ENCODE results near the gene ADAM12.
"Not testable (repeated sequence)": the region's sequence is repeated elsewhere in the genome, so short reads cannot be mapped to it uniquely, and the experiment has no call there.

ADAM12 gene

DNA sequence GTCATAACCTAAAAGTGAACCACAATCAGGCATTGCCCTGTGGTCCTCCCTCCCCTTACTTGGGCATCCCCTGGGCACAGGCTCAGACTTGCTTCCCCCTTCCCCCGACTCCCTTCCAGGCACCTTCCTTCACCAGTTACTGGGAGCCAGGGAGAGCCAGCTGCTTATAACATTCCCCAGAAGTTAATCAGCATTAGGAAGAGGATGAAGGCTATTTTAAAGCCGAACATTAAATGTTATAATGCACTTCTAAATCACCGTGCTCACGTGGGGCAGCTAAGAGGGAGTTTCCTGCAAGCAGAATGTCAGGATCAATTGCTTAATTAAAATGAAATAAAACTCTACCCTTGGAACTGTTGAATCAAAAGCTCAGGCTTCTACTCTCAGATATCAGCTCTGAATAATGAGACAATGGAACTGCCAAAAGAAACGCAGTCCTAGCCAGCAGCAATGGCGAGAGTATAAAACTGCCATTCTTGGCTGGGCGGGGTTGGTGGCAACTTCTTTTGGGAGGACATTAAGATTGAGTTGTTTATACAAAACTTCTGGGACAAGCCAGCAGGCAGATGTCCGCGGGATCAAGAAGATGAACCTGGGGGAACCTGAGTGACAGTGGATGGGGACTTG, 322.4 kb downstream of the ADAM12 start:
- no peak for DNase-seq

DNA sequence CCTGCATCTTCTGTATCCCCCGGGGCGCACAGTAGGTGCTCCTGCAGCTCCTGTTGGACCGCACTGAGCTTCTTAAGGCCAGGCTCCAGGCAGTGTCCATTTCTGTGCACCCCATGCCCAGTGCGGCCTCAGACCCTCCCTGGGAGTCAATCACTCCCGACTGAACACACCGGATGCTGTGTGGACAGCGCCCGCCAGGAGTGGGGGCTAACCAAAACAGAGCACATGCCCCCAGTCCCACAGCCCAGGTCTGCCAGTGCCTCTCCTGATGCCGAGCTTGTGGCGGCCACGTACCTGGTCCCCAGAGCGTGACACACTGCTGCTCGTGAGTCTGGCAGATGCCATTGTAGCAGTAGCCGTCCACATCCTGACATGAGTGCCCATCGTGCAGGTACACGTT, 323.8 kb downstream of the ADAM12 start:
- no peak for DNase-seq

DNA sequence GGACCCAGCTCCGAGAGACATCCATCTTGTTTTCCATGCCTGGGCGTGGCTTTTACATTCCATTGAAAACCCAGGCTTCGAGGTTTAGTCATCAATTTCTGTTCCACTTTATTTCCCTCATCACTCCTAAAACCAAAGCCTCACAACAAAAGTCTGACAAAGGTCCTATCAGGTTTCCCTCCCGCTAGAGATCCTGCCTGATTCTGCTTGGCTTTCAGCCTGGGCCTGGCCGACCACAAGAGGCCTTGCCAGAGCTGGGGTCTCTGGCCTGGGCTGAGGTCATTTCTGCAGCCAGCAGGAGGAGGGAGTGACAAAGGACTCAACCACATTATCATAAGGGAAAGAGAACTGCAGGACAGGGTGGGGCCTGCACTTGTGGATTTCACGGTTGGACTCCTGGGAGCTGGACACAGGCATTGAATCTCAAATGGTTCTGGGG, 324.9 kb downstream of the ADAM12 start:
- DNase-seq = no peak

DNA sequence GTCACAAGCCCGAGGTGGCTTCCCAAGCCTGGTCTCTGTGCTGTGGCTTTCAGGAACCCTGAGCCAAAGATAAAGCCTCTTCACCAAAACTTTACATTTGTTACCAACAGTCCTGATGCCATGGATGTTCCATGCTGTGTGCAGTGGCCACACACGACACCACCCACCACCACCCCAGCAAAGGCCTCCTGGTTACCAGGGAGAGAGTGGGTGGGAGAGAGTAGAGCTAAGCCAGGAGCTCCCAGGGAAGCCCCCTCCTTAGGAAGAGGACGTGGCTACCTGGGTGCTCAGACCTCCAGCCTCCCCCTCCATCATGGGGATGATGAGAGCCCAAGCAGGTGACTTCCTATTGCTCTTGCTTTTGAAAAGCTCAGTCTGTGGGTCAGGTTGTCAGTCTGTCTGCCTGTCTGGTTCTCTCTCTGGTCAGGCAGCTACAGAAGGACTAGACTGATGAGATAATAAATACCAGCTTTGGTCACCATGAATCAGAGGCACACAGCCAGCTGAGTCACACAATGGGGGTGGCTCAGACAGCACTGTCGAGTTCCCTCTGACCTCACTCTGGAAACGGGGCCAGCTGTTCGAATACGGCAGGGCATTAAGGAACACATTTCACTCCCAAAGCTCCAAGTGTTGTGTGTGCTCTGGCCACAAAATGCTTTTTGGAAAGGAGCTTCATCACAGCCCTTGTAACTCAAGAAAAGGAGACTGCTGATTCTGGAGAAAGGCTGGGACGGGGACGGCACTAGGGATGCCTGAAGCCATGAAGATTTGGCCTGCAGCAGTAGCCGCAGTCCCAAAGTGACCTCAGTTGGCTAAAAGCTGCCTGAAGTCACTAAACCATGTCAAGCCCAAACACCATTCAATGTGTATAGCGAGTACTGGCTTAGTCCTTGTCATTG, 325.9 kb downstream of the ADAM12 start:
- DNase-seq = no peak

DNA sequence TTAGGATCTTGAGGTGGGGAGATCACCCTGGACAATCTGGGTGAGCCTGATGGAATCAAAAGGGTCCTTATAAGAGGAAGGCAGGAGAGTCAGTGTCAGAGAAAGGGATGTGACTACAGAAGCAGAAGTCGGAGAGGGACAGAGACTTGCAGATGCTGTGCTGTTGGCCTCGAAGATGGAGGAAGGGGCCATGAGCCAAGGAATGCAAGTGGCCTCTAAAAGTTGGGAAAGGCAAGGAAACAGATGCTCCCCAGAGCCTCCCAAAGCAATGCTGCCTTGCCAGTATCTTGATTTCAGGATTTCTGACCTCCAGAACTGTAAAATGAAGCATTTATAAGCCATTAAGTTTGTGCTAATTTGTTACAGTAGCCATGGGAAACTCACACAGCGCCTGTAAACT, 326.8 kb downstream of the ADAM12 start:
- DNase-seq = no peak

DNA sequence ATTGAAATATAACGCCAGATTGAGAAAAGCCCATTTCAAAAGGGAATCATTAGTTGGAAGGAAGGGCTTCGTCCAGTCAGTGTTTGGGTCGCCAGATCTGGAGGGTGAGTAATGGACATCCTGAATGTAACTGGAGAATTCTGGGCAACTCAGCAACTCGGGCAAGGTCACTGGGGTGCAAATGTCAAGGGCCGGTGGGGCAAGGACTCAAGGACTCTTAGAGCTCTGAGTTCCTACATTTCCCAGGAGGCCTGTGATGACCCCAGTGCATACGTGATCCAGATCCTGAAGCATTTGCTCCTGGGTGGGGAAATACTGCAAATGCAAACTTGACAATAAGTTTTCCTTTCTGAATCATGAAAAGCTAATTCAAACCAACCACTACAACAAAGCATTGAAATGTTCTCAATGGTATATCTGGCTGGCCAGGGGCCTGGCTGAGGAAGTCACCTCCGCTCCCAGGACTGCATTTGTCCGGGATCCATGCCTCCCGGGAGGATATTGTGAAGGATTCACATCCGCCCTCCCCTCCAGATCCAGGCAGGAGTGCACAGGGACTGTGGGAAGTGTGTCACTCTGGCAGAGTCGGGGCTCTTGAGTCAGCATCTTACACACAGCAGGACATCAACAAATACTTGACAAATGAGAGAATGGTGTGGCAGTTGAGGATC, 327.9 kb downstream of the ADAM12 start:
- no peak for DNase-seq

DNA sequence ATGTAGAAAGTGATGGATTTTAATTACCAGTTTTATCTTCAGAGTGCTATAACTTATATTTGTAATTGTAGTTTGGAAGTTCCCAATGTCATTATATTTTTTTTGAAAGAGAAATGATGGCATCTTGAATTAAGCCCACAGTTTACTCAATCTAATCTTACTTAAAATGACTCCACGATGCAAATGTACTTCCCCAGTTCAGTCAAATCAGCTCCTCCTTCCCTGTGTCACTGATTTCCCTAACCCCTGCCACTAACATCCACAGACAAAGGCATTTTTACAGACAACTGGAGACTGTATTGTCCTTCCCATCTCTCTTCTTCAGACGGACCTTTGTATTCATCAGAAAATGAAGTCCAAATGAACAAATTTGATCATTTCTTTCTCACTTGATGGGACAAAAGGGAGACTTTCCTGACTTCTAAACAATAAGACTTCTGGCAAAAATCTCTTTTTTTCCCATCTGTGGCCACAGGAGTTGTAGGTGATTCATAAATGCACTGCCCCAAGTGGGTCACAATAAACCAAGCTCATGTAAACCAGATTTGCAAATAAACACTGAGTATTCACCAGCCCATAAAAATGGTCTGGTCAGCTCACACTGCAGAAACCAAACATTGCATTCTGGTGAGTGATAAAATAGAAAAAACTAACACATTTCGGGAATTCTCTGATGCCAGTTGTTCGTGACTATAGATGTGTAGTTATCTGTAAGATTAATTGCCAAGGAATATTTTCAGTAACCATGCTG, 329.0 kb downstream of the ADAM12 start:
- DNase-seq = no peak

DNA sequence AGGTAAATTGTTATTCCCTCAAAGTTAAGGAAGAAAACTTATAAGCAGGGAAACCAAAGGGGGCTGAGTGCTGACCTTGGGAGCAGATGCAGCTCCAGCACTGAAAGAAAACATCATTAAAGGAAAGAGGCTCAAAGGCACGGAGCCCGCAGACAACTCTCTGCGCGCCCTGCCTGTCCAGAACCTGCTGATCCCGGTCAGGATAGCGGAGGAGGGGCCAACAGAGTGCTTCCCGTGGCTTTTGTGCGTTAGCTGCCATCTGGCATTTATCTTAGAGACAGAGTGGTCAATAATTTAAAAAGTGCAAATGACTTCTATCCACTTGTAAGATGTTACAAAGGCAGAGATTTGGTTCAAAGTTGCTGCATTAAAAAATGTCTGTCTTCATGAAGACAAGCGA, 329.8 kb downstream of the ADAM12 start:
- peak; percentile 57 for DNase-seq

DNA sequence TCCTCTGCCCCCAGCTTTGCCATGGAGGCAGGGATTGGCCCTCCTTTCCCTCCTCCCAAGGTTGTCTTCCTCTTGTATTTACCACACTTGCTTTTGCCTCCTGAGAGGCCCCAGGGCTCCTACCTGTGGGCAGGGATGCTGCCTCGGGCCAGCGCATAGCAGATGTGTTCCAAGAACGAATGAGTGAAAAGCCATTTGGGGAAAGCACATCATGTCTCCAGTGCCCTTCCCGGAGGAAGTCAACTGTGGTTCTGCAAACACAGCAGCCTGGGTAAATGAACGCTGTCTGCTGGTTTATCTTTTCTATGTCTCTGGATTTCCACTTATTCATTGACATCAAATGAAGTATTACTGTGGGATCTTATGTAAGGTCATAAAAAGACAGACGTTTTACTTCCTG, 330.2 kb downstream of the ADAM12 start:
- DNase-seq = no peak

DNA sequence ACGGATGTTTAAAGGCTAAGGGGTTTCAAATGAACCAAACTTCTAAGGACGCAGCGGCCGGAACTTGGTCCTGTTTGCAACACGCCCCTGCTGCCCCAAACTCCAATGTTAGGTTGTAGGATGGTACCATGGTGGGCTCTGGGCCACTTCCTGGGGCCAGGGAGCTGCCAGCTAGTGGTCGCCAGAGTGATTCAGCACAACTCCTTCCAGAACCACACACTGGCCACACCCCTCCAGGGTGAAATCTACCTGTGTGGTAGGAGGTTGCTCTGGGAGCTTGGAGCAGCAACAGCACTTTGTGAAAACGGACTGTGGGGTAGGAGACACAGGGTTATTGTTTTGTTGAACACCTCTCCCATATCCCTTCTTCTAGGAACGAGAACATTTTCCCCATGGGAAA, 330.8 kb downstream of the ADAM12 start:
- no peak for DNase-seq

DNA sequence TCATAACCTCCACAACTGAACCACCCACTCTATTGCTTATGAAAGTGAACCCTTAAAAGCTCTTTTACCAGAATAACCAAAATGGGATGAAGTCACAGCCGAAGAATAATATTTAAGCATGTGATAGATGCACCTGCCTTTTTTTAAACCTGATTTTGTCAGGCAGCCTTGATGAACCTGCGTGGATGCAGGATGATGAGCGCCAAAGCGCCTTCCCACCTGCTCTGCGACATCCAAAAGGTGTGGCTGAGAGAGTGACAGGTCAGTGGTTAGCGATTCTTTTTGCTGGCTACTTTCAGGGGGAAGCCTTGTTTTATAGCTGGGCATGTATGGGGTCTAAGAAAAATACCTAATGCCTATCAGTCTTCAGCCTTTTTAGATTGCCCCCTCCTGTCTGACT, 334.1 kb downstream of the ADAM12 start:
- no peak for DNase-seq

DNA sequence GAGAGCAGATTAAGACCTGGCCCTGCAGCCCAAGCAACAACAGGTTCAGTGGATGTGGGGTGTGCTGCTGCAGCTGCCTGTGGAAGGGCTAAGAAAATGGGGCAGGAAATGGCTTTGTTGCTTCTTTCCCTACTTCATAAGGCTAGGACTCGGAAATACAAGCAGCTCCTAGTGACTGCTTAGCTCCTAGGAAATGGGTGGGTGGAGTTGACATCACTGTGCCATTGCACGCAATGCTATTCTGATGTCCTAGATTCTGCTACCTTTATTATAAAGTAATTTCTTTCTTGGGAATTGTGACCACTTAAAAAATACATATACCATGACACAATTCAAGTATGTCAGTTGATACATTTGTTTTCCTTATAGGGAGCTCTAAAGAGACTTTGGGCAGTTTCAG, 336.1 kb downstream of the ADAM12 start:
- no peak for DNase-seq

DNA sequence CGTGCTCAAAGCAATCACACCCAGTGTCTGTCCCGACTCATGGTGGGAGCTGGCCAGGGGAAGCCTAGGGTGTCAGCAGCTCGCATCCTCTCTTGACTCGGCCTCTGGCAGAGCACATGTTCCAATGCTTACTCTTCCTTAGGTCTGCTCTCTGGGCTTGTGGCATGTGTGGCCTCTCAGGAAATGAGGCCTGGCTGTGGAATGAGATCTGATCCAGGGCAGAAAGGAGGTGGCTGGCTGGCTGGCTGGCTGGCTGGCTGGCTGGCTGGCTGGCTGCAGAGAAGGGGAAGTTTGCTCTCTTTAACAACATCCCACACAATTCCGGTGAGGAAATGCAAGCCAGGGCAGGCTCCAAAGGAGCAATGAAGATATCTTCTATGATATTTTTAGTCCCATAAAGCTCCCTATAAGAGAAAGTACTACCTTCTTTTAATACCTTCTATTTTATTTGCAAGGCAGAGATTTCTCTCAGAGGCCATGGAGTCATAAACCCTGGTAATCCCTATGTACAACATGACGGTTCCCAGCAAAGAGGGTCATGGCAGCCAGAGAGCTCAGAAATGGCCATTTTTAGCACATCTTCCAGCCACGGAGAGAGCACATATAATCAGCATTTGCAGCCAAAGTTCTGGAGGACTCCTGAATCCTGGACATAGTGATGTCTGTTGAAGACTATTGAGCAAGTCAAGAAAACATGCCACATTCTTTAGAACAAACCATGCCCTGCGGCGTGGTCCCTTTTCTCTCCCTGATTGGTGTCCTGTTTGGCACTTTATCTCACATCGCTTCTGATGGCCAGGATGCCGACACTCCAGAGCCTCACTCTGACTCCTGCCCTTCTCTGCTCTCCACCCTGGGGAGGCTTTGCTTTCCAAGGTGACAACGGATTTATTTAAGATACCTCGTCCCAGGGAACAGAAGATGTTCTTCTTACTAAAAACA, 338.2 kb downstream of the ADAM12 start:
- DNase-seq = no peak

DNA sequence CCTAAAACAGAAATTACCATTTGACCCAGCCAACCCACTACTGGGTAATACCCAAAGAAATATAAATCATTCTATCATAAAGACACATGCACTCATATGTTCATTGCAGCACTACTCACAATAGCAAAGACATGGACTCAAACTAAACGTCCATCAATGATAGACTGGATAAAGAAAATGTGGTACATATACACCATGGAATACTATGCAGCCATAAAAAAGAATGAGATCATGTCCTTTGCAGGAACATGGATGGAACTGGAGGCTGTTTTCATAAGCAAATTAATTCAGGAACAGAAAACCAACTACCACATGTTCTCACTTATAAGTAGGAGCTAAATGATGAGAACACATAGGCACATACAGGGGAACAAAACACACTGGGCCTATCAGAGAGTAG, 340.5 kb downstream of the ADAM12 start:
- not testable (repeated sequence) for DNase-seq

DNA sequence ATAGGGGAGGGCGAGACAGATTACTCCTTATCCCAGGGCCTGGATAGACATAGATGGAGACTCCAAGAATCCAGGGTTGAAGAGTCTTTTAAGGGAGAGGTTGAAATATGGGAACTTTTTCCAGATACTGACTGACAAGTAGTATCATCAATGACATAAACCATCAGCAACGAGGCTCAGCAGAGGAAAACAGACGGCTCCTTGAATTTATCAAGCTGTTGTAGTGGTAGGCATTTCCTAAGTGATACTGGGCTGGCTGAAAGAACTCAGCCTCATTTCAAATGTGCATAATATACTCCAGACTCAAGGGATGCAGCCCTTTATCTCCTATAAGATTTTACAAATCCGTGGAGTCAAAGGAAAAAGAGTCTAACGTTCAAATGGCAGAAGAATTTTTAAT, 341.4 kb downstream of the ADAM12 start:
- no peak for DNase-seq

DNA sequence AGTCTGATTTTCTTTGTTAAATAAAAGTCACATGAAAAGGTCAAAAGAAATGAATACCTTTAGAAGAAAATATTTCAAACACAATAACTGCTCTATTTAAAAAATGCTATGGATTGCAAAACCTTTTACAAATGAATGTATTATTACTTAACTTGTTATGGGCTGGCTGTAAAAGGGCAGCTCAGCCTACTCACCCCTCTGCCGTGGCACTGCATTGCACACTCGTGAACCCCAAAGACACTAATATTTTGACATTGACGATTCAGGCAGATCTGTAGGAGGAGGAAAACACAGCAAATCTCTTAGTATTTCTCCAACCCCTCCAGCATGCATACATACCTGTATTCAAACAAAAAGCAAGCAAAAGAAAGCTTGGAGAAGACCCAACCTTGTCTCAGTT, 342.4 kb downstream of the ADAM12 start:
- DNase-seq = no peak

DNA sequence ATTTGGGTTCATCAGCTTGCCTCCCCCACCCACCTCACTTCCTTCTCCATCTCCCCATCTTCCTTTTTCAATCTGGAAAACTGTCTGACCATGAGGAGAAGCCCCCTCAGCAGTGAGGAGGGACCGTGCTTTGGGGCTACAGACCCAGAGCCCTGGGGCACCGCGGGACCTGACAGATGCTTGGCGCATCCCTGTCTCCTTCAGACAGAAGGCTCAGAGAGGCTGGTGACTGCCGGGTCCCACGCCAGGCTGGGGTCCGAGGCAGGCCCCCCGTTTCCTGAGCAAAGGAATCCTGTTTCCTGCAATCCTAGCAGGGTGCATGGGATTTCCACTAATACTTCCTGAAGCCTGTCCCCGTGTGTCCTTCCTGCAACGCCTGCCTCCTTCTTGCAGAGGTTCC, 344.9 kb downstream of the ADAM12 start:
- no peak for DNase-seq

DNA sequence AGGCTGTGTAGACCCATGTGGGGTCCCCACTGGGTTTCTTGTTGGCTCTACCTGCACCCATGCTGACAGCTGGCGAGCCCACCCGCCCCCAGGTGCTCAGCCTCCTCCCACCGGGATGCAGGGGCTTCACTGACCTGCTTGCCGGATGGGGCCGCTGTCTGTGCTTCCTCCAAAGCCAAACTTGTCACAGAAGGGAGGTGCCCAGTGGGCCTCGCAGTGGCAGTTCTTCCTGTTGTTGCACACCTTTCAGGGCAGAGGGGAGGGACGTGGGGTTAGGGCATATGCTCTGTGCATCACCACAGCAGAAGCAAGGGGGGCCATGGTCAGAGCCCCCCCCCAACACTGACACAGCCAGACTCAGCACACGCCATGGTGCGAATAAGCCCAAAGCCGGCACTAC, 345.4 kb downstream of the ADAM12 start:
- DNase-seq = no peak

DNA sequence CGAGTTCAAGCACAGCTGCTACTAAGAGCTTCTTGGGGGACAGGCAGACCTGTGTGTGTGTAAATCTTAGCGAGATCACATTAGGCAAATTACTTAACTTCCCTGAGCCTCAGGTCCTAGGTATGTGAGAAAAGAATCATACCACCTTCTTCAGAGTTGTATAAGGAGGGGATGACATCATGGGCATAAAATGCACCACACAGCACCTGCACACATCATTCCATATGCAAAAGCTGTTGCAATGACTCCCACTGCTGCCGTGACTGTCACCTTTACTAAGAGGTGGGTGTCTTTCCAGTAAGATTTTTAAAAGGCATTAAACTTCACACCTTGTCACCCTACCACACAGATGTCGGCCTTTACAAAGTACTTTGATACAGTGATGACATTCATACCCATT, 345.9 kb downstream of the ADAM12 start:
- DNase-seq = no peak

DNA sequence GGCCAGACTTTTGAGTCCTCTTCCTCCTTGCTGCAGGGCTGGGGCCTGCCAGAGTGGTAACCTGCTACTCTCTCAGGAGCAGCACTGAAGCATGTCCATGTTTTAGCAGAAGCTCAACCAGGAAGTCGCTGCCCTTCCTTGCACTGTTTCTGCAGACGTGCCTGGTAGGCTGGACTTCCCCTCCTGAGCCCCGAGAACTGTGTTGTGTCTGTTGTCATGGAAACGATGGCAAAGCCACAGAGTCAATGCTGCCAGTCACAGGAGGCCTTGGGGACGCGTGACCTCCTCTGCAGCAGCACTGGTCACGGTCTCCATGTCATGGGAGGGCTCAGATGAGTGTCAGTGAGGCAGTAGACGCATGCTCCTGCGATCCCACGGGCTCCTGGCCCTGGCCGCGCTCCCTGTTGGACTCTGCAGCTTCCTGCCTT, 346.5 kb downstream of the ADAM12 start:
- peak; percentile 75 for DNase-seq

DNA sequence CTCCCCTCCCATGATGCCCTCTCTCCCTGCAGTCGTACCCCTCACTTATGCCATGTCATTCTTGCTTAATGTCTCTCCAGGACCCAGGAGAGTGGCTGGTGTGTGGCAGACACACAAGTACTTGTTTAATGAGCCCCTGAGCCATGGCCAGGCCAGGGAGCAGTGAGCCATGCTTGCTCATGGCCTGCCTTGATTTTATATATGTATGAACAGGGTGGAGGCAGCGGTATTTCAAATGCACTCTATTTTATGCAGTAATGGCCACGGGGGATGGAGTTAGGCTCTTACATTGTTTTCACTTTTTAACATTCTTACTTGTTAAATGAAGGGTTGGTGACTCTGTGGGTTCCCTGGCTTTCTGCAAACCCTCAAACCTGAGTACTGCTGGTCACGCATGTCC, 347.2 kb downstream of the ADAM12 start:
- no peak for DNase-seq

DNA sequence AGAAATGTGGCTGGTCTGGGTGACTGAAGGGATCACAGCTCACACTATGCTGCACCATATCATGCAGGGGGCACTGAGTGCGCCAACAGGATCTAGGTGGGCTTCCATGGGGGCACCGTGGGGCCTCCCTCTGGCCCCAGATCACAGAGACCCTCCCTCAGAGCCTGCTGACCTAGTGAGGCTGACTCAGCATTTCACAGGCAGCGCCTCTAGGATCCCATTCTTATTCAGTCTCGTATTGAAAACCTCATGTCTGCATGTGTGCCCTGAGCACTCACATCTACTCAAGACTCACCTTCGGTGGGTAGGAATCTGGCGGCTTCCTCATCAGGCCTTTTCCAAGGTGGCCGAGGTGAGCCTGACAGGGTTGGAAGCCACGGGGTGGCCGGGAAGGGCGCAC, 350.3 kb downstream of the ADAM12 start:
- no peak for DNase-seq
